WTC11 (cell line): ENCODE data around the gene BAIAP2. TPM values are rescaled to one million over a fixed set of nuclear protein-coding genes. Genes with fewer than 3 reads are reported as not detected.

ENCODE experiments used
- CBFB ChIP-seq: sonication (generic); formaldehyde crosslinking; IDR thresholded peaks from 2 replicates; pipeline ENCODE4 v1.8.1; 2022; ENCODE audit warnings: mild to moderate bottlenecking, low read depth, missing genetic modification reagents
- CREM ChIP-seq: sonication (generic); formaldehyde crosslinking; IDR thresholded peaks from 2 replicates; pipeline ENCODE4 v1.8.1; 2022; ENCODE audit warnings: mild to moderate bottlenecking, missing genetic modification reagents, moderate library complexity
- EMX1 ChIP-seq: fragments of 250-450 bp; sonication (Bioruptor Pico); IDR thresholded peaks from 2 replicates; pipeline ENCODE4 v1.8.0; 2021; ENCODE audit warnings: mild to moderate bottlenecking
- FOXJ3 ChIP-seq: sonication (generic); formaldehyde crosslinking; IDR thresholded peaks from 2 replicates; pipeline ENCODE4 v1.9.0; 2021; ENCODE audit warnings: missing genetic modification reagents, mild to moderate bottlenecking, borderline replicate concordance
- FOXK1 ChIP-seq: sonication (generic); formaldehyde crosslinking; IDR thresholded peaks from 2 replicates; pipeline ENCODE4 v1.8.0; 2022; ENCODE audit warnings: mild to moderate bottlenecking, moderate library complexity, missing genetic modification reagents
- GABPB1 ChIP-seq: sonication (generic); formaldehyde crosslinking; IDR thresholded peaks from 2 replicates; pipeline ENCODE4 v1.8.1; 2023; ENCODE audit warnings: mild to moderate bottlenecking, missing genetic modification reagents
- JAZF1 ChIP-seq: fragments of 250-450 bp; sonication (Bioruptor Pico); IDR thresholded peaks from 2 replicates; pipeline ENCODE4 v1.9.0; 2021; ENCODE audit warnings: moderate library complexity, mild to moderate bottlenecking, inconsistent platforms
- JUN ChIP-seq: sonication (generic); formaldehyde crosslinking; IDR thresholded peaks from 2 replicates; pipeline ENCODE4 v1.8.0; 2023; ENCODE audit warnings: mild to moderate bottlenecking, missing genetic modification reagents
- NFE2L1 ChIP-seq: sonication (generic); formaldehyde crosslinking; IDR thresholded peaks from 2 replicates; pipeline ENCODE4 v1.8.1; 2023; ENCODE audit warnings: missing genetic modification reagents
- NFYB ChIP-seq: sonication (generic); formaldehyde crosslinking; conservative IDR thresholded peaks from 2 replicates; pipeline ENCODE4 v1.8.0; 2022; ENCODE audit warnings: low read depth, missing genetic modification reagents
- OVOL2 ChIP-seq: fragments of 250-450 bp; sonication (Bioruptor Pico); IDR thresholded peaks from 2 replicates; pipeline ENCODE4 v1.9.0; 2021; ENCODE audit warnings: mild to moderate bottlenecking, borderline replicate concordance
- RELA ChIP-seq: sonication (generic); formaldehyde crosslinking; IDR thresholded peaks from 2 replicates; pipeline ENCODE4 v1.8.1; 2022; ENCODE audit warnings: missing genetic modification reagents, mild to moderate bottlenecking, borderline replicate concordance
- SMAD4 ChIP-seq: sonication (generic); formaldehyde crosslinking; IDR thresholded peaks from 2 replicates; pipeline ENCODE4 v1.8.0; 2022; ENCODE audit warnings: mild to moderate bottlenecking, missing genetic modification reagents
- SOX15 ChIP-seq: fragments of 250-450 bp; sonication (Bioruptor Pico); IDR thresholded peaks from 2 replicates; pipeline ENCODE4 v1.9.0; 2021; ENCODE audit warnings: mild to moderate bottlenecking
- TEAD1 ChIP-seq: sonication (generic); formaldehyde crosslinking; IDR thresholded peaks from 2 replicates; pipeline ENCODE4 v1.8.0; 2022; ENCODE audit warnings: mild to moderate bottlenecking, missing genetic modification reagents
- ZNF121 ChIP-seq: sonication (generic); formaldehyde crosslinking; IDR thresholded peaks from 2 replicates; pipeline ENCODE4 v1.8.0; 2023; ENCODE audit warnings: missing genetic modification reagents
- ZNF138 ChIP-seq: sonication (generic); formaldehyde crosslinking; conservative IDR thresholded peaks from 2 replicates; pipeline ENCODE4 v1.8.1; 2022; ENCODE audit warnings: mild to moderate bottlenecking, moderate library complexity, missing genetic modification reagents
- ZNF219 ChIP-seq: sonication (generic); formaldehyde crosslinking; IDR thresholded peaks from 2 replicates; pipeline ENCODE4 v1.8.0; 2023; ENCODE audit warnings: missing genetic modification reagents, mild to moderate bottlenecking, borderline replicate concordance
- ZNF317 ChIP-seq: sonication (generic); formaldehyde crosslinking; IDR thresholded peaks from 2 replicates; pipeline ENCODE4 v1.8.1; 2023; ENCODE audit warnings: low read depth, mild to moderate bottlenecking, moderate library complexity, missing genetic modification reagents, borderline replicate concordance
- total RNA-seq: library from RNA; stranded (reverse); gene quantifications from 3 replicates; pipeline ENCODE4 v1.2.3, GENCODE V29; 2021
- TF ChIP-seq, protein P1 (sequence below): fragments of 250-450 bp; sonication (Bioruptor Pico); IDR thresholded peaks from 2 replicates; pipeline ENCODE4 v1.9.0; 2021; ENCODE audit warnings: mild to moderate bottlenecking, borderline replicate concordance
- TF ChIP-seq, protein P2 (sequence below): sonication (generic); formaldehyde crosslinking; IDR thresholded peaks from 2 replicates; pipeline ENCODE4 v1.8.1; 2023; ENCODE audit warnings: mild to moderate bottlenecking, missing genetic modification reagents
- TF ChIP-seq, protein P3 (sequence below): fragments of 250-450 bp; sonication (Bioruptor Pico); IDR thresholded peaks from 2 replicates; pipeline ENCODE4 v2.1.2; 2022; ENCODE audit warnings: mild to moderate bottlenecking, moderate library complexity
- TF ChIP-seq, protein P4 (sequence below): sonication (generic); formaldehyde crosslinking; IDR thresholded peaks from 2 replicates; pipeline ENCODE4 v1.8.0; 2023; ENCODE audit warnings: missing genetic modification reagents
- TF ChIP-seq, protein P5 (sequence below): sonication (generic); formaldehyde crosslinking; IDR thresholded peaks from 2 replicates; pipeline ENCODE4 v1.8.1; 2022; ENCODE audit warnings: low read depth, mild to moderate bottlenecking, moderate library complexity, missing genetic modification reagents, borderline replicate concordance
- TF ChIP-seq, protein P6 (sequence below): sonication (generic); formaldehyde crosslinking; IDR thresholded peaks from 2 replicates; pipeline ENCODE4 v1.8.0; 2022; ENCODE audit warnings: mild to moderate bottlenecking, missing genetic modification reagents
- TF ChIP-seq, protein P7 (sequence below): sonication (generic); formaldehyde crosslinking; IDR thresholded peaks from 2 replicates; pipeline ENCODE4 v1.8.0; 2022; ENCODE audit warnings: mild to moderate bottlenecking, missing genetic modification reagents
- TF ChIP-seq, protein P8 (sequence below): fragments of 250-450 bp; sonication (Bioruptor Pico); IDR thresholded peaks from 2 replicates; pipeline ENCODE4 v1.9.0; 2021; ENCODE audit warnings: mild to moderate bottlenecking

BAIAP2 gene
- total RNA-seq, 1 experiment from 2014 or later = 20.7 TPM

DNA sequence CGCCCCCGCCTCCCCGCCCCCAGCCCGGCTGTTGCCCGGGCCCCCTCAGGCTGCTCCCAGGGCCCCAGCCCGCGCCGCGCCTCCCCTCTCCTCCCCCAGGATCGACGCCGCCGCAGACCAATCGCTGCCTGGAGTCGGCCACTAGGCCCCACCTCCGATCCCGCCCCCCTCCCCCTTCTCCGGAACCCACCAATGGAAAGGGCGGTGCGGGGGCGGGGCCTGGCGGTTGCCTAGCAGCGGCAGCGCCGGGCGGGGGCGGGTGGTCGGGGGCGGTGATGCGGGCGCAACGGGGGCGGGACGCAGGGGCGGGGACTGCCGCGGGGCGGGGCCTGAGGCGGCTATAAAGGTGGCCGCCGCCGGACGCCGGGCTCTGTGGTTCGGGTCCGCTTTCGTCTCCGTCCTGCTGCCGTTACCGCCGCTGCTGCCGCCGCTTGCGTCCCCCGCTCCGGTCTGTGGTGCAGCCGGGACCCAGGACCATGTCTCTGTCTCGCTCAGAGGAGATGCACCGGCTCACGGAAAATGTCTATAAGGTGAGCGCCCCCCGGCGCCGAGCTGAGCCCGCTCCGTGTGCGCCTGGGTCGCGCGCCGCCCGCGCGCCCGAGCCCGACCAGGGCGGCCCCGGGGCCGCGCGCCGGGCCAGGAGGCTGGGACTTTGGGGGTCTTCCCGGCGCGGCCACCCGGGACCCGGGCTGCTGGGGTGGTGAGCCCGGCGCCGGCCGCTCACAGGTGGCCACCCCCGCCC is at the start of gene BAIAP2 (continued):
- TF ChIP-seq, protein P1, sequence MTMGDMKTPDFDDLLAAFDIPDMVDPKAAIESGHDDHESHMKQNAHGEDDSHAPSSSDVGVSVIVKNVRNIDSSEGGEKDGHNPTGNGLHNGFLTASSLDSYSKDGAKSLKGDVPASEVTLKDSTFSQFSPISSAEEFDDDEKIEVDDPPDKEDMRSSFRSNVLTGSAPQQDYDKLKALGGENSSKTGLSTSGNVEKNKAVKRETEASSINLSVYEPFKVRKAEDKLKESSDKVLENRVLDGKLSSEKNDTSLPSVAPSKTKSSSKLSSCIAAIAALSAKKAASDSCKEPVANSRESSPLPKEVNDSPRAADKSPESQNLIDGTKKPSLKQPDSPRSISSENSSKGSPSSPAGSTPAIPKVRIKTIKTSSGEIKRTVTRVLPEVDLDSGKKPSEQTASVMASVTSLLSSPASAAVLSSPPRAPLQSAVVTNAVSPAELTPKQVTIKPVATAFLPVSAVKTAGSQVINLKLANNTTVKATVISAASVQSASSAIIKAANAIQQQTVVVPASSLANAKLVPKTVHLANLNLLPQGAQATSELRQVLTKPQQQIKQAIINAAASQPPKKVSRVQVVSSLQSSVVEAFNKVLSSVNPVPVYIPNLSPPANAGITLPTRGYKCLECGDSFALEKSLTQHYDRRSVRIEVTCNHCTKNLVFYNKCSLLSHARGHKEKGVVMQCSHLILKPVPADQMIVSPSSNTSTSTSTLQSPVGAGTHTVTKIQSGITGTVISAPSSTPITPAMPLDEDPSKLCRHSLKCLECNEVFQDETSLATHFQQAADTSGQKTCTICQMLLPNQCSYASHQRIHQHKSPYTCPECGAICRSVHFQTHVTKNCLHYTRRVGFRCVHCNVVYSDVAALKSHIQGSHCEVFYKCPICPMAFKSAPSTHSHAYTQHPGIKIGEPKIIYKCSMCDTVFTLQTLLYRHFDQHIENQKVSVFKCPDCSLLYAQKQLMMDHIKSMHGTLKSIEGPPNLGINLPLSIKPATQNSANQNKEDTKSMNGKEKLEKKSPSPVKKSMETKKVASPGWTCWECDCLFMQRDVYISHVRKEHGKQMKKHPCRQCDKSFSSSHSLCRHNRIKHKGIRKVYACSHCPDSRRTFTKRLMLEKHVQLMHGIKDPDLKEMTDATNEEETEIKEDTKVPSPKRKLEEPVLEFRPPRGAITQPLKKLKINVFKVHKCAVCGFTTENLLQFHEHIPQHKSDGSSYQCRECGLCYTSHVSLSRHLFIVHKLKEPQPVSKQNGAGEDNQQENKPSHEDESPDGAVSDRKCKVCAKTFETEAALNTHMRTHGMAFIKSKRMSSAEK (CRISPR knock-in tag) = no peak
- TF ChIP-seq FOXK1 (0 out of 2 replicates have a peak, but pooled peaks have one; percentile 37), GABPB1 (CRISPR knock-in tag) (peak; percentile 51; the same call in 1 of the 2 replicates), NFYB (CRISPR knock-in tag) (peak; percentile 75), ZNF317 (CRISPR knock-in tag) (no peak), JAZF1 (CRISPR knock-in tag) (no peak), FOXJ3 (no peak), OVOL2 (CRISPR knock-in tag) (no peak), SOX15 (CRISPR knock-in tag) (no peak), ZNF121 (CRISPR knock-in tag) (no peak), NFE2L1 (CRISPR knock-in tag) (no peak), CREM (CRISPR knock-in tag) (no peak), ZNF219 (no peak), TEAD1 (0 out of 2 replicates have a peak, but pooled peaks have one; percentile 23), ZNF138 (CRISPR knock-in tag) (no peak), CBFB (CRISPR knock-in tag) (no peak), JUN (no peak), EMX1 (CRISPR knock-in tag) (no peak), SMAD4 (no peak), RELA (CRISPR knock-in tag) (no peak)
- TF ChIP-seq, protein P2, sequence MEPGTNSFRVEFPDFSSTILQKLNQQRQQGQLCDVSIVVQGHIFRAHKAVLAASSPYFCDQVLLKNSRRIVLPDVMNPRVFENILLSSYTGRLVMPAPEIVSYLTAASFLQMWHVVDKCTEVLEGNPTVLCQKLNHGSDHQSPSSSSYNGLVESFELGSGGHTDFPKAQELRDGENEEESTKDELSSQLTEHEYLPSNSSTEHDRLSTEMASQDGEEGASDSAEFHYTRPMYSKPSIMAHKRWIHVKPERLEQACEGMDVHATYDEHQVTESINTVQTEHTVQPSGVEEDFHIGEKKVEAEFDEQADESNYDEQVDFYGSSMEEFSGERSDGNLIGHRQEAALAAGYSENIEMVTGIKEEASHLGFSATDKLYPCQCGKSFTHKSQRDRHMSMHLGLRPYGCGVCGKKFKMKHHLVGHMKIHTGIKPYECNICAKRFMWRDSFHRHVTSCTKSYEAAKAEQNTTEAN (CRISPR knock-in tag) = no peak
- TF ChIP-seq, protein P3, sequence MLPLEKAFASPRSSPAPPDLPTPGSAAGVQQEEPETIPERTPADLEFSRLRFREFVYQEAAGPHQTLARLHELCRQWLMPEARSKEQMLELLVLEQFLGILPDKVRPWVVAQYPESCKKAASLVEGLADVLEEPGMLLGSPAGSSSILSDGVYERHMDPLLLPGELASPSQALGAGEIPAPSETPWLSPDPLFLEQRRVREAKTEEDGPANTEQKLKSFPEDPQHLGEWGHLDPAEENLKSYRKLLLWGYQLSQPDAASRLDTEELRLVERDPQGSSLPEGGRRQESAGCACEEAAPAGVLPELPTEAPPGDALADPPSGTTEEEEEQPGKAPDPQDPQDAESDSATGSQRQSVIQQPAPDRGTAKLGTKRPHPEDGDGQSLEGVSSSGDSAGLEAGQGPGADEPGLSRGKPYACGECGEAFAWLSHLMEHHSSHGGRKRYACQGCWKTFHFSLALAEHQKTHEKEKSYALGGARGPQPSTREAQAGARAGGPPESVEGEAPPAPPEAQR (CRISPR knock-in tag) = no peak
- TF ChIP-seq, protein P4, sequence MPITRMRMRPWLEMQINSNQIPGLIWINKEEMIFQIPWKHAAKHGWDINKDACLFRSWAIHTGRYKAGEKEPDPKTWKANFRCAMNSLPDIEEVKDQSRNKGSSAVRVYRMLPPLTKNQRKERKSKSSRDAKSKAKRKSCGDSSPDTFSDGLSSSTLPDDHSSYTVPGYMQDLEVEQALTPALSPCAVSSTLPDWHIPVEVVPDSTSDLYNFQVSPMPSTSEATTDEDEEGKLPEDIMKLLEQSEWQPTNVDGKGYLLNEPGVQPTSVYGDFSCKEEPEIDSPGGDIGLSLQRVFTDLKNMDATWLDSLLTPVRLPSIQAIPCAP (CRISPR knock-in tag) = no peak
- TF ChIP-seq, protein P5, sequence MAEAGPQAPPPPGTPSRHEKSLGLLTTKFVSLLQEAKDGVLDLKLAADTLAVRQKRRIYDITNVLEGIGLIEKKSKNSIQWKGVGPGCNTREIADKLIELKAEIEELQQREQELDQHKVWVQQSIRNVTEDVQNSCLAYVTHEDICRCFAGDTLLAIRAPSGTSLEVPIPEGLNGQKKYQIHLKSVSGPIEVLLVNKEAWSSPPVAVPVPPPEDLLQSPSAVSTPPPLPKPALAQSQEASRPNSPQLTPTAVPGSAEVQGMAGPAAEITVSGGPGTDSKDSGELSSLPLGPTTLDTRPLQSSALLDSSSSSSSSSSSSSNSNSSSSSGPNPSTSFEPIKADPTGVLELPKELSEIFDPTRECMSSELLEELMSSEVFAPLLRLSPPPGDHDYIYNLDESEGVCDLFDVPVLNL = no peak
- TF ChIP-seq, protein P6, sequence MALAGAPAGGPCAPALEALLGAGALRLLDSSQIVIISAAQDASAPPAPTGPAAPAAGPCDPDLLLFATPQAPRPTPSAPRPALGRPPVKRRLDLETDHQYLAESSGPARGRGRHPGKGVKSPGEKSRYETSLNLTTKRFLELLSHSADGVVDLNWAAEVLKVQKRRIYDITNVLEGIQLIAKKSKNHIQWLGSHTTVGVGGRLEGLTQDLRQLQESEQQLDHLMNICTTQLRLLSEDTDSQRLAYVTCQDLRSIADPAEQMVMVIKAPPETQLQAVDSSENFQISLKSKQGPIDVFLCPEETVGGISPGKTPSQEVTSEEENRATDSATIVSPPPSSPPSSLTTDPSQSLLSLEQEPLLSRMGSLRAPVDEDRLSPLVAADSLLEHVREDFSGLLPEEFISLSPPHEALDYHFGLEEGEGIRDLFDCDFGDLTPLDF = no peak
- TF ChIP-seq, protein P7, sequence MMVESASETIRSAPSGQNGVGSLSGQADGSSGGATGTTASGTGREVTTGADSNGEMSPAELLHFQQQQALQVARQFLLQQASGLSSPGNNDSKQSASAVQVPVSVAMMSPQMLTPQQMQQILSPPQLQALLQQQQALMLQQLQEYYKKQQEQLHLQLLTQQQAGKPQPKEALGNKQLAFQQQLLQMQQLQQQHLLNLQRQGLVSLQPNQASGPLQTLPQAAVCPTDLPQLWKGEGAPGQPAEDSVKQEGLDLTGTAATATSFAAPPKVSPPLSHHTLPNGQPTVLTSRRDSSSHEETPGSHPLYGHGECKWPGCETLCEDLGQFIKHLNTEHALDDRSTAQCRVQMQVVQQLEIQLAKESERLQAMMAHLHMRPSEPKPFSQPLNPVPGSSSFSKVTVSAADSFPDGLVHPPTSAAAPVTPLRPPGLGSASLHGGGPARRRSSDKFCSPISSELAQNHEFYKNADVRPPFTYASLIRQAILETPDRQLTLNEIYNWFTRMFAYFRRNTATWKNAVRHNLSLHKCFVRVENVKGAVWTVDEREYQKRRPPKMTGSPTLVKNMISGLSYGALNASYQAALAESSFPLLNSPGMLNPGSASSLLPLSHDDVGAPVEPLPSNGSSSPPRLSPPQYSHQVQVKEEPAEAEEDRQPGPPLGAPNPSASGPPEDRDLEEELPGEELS (CRISPR knock-in tag) = no peak
- TF ChIP-seq, protein P8, sequence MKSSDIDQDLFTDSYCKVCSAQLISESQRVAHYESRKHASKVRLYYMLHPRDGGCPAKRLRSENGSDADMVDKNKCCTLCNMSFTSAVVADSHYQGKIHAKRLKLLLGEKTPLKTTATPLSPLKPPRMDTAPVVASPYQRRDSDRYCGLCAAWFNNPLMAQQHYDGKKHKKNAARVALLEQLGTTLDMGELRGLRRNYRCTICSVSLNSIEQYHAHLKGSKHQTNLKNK (CRISPR knock-in tag) = no peak; the same call in 1 of the 2 replicates
